HCT116 (cell line): ENCODE data around the gene PDCD10. TPM values are rescaled to one million over a fixed set of nuclear protein-coding genes. Genes with fewer than 3 reads are reported as not detected.

Source experiments
- ATAC-seq: fragments of 200-7000 bp; cut with Tn5 transposase; 2 replicates; pipeline ENCODE4 v1.9.1; 2020; ENCODE audit warnings: mild to moderate bottlenecking, moderate library complexity
- BruUV-seq: library from RNA; stranded (reverse); fragments of 400-500 nt; replicated peaks from 2 replicates; lab custom pipeline; 2021; lab: Mats Ljungman, UMichigan
- CTCF ChIA-PET: fragments of 300-600 bp; sonication (Branson Sonifier 250); formaldehyde crosslinking; loops from one replicate; lab custom pipeline; 2021; ENCODE audit warnings: antibody characterized with exemption; lab: Charles Lee
- POLR2A ChIA-PET: fragments of 300-600, 350-600 bp; sonication (Branson Sonifier 250); formaldehyde crosslinking; loops from one replicate; lab custom pipeline; 2021; ENCODE audit warnings: antibody characterized with exemption; lab: Charles Lee
- RAD21 ChIA-PET, 2 experiments: fragments of 300-600 bp; sonication (Branson Sonifier 250); formaldehyde crosslinking; loops; one replicate each; lab custom pipeline; 2023; ENCODE audit warnings: low total read pairs in 2 of 2; ENCODE audit not compliant: uncharacterized antibody in 2 of 2, unreplicated experiment in 2 of 2, low non-redundant PET in 1 of 2; lab: Charles Lee
- DNase-seq: peaks from one replicate; pipeline ENCODE4 v3.0.0-alpha.2; 2010; ENCODE audit warnings: low read depth, low spot score
- H2AFZ ChIP-seq: fragments of 200-600 bp; shearing (Covaris generic), sonication (generic); 2 replicates; pipeline ENCODE4 v1.6.1; 2017; ENCODE audit warnings: low read depth, mixed run types, mixed read lengths, antibody characterized with exemption, low read length; ENCODE audit not compliant: poor library complexity, severe bottlenecking
- H3K27ac ChIP-seq: 2 replicates; pipeline ENCODE4 v1.5.1; 2012; ENCODE audit warnings: low read depth, low read length
- H3K27me3 ChIP-seq: fragments of 200-600 bp; sonication (generic); 2 replicates; pipeline ENCODE4 v1.6.1; 2016; ENCODE audit warnings: mixed run types, low read length, mixed read lengths; ENCODE audit not compliant: insufficient read depth
- H3K36me3 ChIP-seq, 2 experiments: fragments of 200-500 bp in 1 of 2; fragments of 200-600 bp in 1 of 2; sonication (Bioruptor generic) in 1 of 2; sonication (generic) in 1 of 2; 2 replicates each; pipeline versions ENCODE4 v1.5.1 to v1.6.1; 2014 to 2016; ENCODE audit warnings: low read length in 2 of 2, inconsistent platforms in 1 of 2, mixed read lengths in 1 of 2, mixed run types in 1 of 2; ENCODE audit not compliant: insufficient read depth in 2 of 2, control insufficient read depth in 1 of 2
- H3K4me1 ChIP-seq, 2 experiments: fragments of 200-600 bp in 1 of 2; sonication (generic) in 1 of 2; 2 replicates each; pipeline versions ENCODE4 v1.5.1 to v1.6.1; 2012 to 2017; ENCODE audit warnings: low read length in 2 of 2, inconsistent platforms in 1 of 2, mild to moderate bottlenecking in 1 of 2, mixed read lengths in 1 of 2, mixed run types in 1 of 2, moderate library complexity in 1 of 2; ENCODE audit not compliant: insufficient read depth in 2 of 2, control insufficient read depth in 1 of 2
- H3K4me2 ChIP-seq: fragments of 200-600 bp; sonication (generic); 2 replicates; pipeline ENCODE4 v1.6.1; 2017; ENCODE audit warnings: mixed run types, low read length, mixed read lengths
- H3K4me3 ChIP-seq, 2 experiments: fragments of 200-600 bp in 1 of 2; sonication (generic) in 1 of 2; replicated peaks in 1 of 2; 2 replicates each; pipeline ENCODE4 v1.5.1; 2011 to 2016; ENCODE audit warnings: low read length in 2 of 2, control low read depth in 1 of 2, low read depth in 1 of 2, mild to moderate bottlenecking in 1 of 2, mixed read lengths in 1 of 2, mixed run types in 1 of 2
- H3K79me2 ChIP-seq: fragments of 200-600 bp; sonication (generic); 2 replicates; pipeline ENCODE4 v1.6.1; 2017; ENCODE audit warnings: mild to moderate bottlenecking, mixed run types, low read length, moderate library complexity, mixed read lengths; ENCODE audit not compliant: insufficient read depth
- H3K9ac ChIP-seq: fragments of 200-600 bp; sonication (generic); 2 replicates; pipeline ENCODE4 v1.6.1; 2016; ENCODE audit warnings: low read length, mixed read lengths
- H3K9me2 ChIP-seq: fragments of 200-600 bp; sonication (generic), shearing (Covaris generic); 2 replicates; pipeline ENCODE4 v1.6.1; 2017; ENCODE audit warnings: mixed run types, mild to moderate bottlenecking, moderate library complexity; ENCODE audit not compliant: insufficient read depth
- H3K9me3 ChIP-seq, 2 experiments: fragments of 200-500 bp in 1 of 2; fragments of 200-600 bp in 1 of 2; sonication (Bioruptor generic) in 1 of 2; sonication (generic) in 1 of 2; 2 replicates each; pipeline ENCODE4 v1.6.1; 2014 to 2017; ENCODE audit warnings: low read length in 2 of 2, mixed read lengths in 2 of 2, inconsistent platforms in 1 of 2, low read depth in 1 of 2, mild to moderate bottlenecking in 1 of 2, mixed run types in 1 of 2, moderate library complexity in 1 of 2; ENCODE audit not compliant: control insufficient read depth in 1 of 2, insufficient read depth in 1 of 2
- H4K20me1 ChIP-seq: fragments of 200-600 bp; sonication (generic), shearing (Covaris generic); 2 replicates; pipeline ENCODE4 v1.6.1; 2017; ENCODE audit warnings: mixed run types, mild to moderate bottlenecking, moderate library complexity; ENCODE audit not compliant: insufficient read depth
- CBX3 ChIP-seq: IDR thresholded peaks from 2 replicates; pipeline ENCODE4 v1.6.1; 2012; ENCODE audit warnings: low read depth
- ELF1 ChIP-seq: IDR thresholded peaks from 2 replicates; pipeline ENCODE4 v1.6.1; 2012; ENCODE audit warnings: low read depth, borderline replicate concordance
- EZH2 ChIP-seq: fragments of 200-600 bp; sonication (generic); IDR thresholded peaks from 2 replicates; pipeline ENCODE4 v1.6.1; 2017; ENCODE audit warnings: antibody characterized with exemption, mixed run types
- FOSL1 ChIP-seq: IDR thresholded peaks from 2 replicates; pipeline ENCODE4 v1.6.1; 2012; ENCODE audit warnings: low read depth
- MAX ChIP-seq: IDR thresholded peaks from 2 replicates; pipeline ENCODE4 v1.6.1; 2012
- RAD21 ChIP-seq: IDR thresholded peaks from 2 replicates; pipeline ENCODE4 v1.6.1; 2012; ENCODE audit warnings: low read depth, mild to moderate bottlenecking
- SRF ChIP-seq: IDR thresholded peaks from 2 replicates; pipeline ENCODE4 v1.6.1; 2012; ENCODE audit warnings: low read depth
- TCF7L2 ChIP-seq: IDR thresholded peaks from 2 replicates; pipeline ENCODE4 v1.7.0; 2011; ENCODE audit warnings: borderline replicate concordance, inconsistent platforms; ENCODE audit not compliant: insufficient read depth, insufficient read length; ENCODE audit errors: extremely low read depth
- intact Hi-C: fragments of 100-400 bp; cut with micrococcal nuclease; formaldehyde crosslinking; loops from 2 replicates; pipeline ENCODE4 v1.10.0; 2022
- total RNA-seq: library from RNA; stranded (reverse); gene quantifications from one replicate; pipeline ENCODE4 v1.2.1, GENCODE V29; 2021; ENCODE audit not compliant: unreplicated experiment

Gene PDCD10
- total RNA-seq, 1 experiment from 2014 or later: 59.0 TPM

- TF ChIP-seq TCF7L2: peak; percentile 46
- peak; percentile 68 for TF ChIP-seq ELF1
- TF ChIP-seq SRF: peak; percentile 43; the same call in 1 of the 2 replicates
- no peak for TF ChIP-seq FOSL1
- 0 out of 2 replicates have a peak, but pooled peaks have one; percentile 12 for TF ChIP-seq CBX3
- TF ChIP-seq EZH2: no peak
- no peak for TF ChIP-seq RAD21
These were observed at the start of gene PDCD10 (continued) for GRCh38 chr3:167734498-167735232.

- ATAC-seq (no peak), DNase-seq (no peak)
- Histone ChIP-seq H3K9me3 (no peaks in the 10 kb centered on the region), H3K9me2 (no peaks in the 10 kb centered on the region; the same call in 1 of the 2 replicates), H2AFZ (no peak overlapping the region), H3K9ac (no peak overlapping the region), H3K36me3 (no peaks in the 10 kb centered on the region), H3K79me2 (no peaks in the 10 kb centered on the region), H3K4me3 (no peak overlapping the region), H3K27ac (no peak overlapping the region), H3K4me1 (no peaks in the 10 kb centered on the region), H3K27me3 (no peaks in the 10 kb centered on the region), H4K20me1 (no peaks in the 10 kb centered on the region), H3K4me2 (no peak overlapping the region)
- intact Hi-C loops: no loop called here
- POLR2A ChIA-PET: no interaction called here
- BruUV-seq: no TSS peak
- RAD21 ChIA-PET: no interaction called here
- TF ChIP-seq MAX: no peak
- CTCF ChIA-PET: no interaction called here
These were observed 49.1 kb upstream of the PDCD10 start for GRCh38 chr3:167783781-167784180.
